Epithelial cell of prostate (primary cell): ENCODE data around the gene CFAP46.

Experiments
- DNase-seq: peaks from one replicate; pipeline ENCODE4 v3.0.0-alpha.2; 2011; ENCODE audit warnings: low read depth, low spot score
- H3K27ac ChIP-seq: fragments of 450-650 bp; 2 replicates; pipeline ENCODE4 v1.5.1; 2017; ENCODE audit warnings: mild to moderate bottlenecking

The CFAP46 gene

DNA sequence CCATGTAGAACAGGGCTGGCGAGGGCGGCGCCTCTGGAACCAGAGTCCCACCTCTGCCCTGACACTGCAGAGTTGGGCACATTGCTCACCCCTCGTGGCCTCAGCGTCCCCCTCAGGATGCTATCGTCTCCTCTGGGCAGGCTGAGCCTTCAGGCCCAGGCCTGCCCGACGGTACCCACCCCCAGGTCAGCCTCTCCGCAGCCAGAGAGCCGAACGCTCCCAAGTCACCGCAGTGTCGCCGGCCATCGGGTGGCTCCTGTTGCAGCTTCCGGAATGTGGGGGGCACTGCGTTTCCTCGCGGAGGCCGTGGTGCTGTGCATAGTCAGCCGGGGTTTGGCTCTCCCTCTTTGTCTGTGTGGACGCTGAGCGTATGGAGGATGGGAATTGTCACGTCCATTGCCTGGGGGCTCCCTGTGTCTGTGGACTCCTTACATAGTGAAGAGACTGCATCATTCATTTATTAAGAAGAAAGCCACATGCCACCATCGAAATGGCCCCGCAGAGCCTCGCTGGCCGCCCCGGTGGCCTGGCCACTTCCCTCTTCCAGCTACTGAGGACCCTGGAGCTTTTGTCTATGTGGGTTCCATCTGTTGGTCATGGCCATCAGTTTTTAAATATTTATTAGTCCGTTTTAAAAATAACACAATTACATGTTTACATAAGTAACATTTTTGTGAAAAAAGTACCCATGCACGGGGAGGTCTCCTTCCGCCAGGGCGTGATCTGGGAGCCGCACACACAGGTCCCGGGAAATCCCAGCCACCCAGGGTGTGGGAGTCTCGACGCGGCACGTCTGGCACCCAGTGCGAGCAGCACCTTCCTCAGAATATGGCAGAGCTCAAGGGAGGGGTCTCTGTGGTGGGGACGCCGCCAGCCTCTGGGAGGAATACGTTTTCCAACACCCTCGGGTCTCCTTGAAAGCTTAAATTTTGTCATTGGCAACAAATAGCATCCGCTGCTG lies 172.0 kb downstream of the CFAP46 start:
- no peak for DNase-seq
- no peak overlapping the region for H3K27ac ChIP-seq

DNA sequence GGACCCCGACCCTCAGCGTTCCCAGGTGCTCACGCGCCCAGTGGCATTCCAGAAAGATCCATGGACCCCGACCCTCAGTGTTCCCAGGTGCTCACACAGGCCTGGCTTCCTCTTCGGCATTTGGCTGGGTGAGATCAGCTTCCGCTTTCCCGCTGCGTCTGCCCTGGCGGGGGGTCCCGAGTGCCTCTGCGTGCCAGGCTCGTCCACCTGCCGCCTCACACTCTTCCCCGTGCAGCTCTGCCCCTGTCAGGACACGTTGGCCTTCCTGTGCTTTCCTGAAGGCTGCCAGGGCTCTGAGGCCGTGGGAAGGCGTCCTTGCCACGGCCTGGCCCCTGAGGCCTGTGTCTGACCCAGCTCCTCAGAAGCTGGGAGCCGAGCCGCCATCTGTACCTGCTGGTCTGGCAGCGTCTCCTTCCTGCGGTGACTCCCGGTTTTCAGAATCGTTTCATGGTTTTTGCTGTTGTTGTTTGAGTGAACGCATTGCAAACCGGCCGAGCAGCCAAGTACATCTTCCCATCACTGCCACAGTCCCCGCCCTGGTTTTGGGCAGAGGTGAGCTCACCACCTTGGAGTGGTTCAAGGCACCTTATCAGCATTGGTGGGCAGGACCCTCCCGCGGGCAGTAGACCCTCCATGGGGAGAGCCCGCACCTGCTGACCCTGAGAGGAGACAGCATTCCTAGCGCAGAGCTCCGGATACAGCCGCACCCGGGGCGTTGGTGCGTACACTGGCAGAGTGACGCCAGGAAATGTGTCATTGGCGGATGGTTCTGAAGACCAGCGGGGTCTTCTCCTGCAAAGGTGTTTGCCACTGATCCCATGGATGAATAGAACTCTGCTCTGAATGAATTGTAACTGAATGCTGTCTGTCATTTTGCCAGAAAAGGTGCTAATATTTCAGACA lies 173.8 kb downstream of the CFAP46 start:
- no peak overlapping the region for H3K27ac ChIP-seq
- no peak for DNase-seq

DNA sequence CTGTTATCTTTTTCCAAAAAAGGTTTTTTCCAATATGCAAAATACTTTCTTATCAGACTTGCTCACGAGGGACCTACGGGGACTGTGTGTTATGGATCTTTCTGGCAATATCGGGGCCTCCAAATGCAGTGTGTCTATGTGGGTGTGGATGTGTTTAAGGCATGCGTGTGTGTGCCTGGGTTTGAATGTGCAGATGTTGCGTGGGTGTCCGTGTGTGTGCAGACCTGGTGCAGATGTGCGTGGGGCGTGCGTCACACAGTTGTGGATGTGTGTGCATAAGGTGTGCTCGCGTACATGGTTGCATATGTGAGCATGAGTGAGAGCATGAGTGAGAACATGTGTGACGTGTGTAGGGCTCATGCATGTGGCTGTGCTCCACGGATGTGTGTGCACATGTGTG lies 176.1 kb downstream of the CFAP46 start:
- no peak overlapping the region for H3K27ac ChIP-seq
- no peak for DNase-seq

DNA sequence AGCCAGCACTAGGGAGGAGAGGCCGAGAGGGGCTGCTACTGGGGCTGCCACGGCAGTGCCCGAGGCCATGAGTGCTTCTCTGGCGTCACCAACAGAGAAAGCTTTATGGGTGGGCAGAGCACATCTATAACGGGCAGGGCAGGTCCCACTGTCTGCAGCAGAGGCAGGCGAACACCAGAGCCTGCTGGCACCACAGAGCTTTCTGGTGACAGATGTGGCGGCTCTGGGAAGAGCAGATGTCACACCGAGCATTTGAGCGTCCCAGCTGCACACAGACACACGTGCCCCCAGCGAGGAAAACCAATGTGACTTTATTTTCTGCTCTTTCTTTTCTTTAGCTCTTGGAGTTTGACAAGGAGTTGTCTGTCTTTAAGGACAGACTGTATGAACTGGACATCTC lies 176.9 kb downstream of the CFAP46 start:
- no peak for DNase-seq
- H3K27ac ChIP-seq: no peak overlapping the region

DNA sequence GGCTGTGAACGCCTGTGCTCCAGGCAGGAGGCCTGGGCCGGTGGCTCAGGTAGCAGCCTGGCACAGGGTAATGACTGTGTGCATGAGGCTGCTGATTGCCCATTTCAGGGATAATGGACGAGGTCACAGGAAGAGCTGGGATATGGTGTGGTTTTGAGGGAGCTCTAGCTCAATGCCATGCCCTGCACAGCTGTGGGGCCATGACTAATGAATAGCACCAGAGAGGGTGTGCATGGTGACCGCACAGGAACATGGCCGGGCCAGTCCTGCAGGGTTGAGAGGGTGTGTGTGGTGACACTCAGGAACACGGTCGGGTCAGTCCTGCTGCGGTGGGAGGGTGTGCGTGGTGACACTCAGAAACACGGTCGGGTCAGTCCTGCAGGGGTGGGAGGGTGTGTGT lies 178.3 kb downstream of the CFAP46 start:
- H3K27ac ChIP-seq: no peak overlapping the region
- no peak for DNase-seq

DNA sequence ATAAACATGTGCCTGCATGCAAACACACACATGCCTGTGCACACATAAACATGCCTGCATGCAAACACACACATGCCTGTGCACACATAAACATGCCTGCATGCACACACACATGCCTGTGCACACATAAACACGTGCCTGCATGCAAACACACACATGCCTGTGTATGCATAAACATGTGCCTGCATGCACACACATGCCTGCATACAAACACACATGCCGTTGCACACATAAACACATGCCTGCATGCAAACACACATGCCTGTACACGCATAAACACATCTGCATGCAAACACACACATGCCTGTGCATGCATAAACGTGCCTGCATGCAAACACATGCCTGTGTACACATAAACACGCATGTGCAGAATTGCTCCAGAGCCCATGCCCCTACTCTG lies 178.8 kb downstream of the CFAP46 start:
- DNase-seq: no peak
- H3K27ac ChIP-seq: no peak overlapping the region

DNA sequence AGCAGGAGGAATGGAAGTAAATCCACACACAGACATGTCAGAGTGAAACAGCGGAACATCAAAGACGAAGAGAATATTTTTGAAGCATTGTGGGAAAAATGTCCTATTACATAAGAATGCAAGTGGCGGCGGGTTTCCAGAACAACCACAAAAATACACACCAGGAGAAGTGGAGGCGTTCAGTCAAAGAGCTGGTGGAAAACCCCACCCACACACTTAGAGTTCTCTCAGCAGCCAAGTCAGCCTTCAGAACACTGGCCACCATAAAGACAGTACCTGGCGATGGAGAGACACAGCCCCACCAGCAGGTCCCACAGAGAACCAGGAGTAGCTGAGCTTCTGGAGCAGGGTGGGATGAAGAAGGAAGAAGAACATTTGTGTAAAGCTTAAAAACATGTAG lies 180.1 kb downstream of the CFAP46 start:
- no peak overlapping the region for H3K27ac ChIP-seq

DNA sequence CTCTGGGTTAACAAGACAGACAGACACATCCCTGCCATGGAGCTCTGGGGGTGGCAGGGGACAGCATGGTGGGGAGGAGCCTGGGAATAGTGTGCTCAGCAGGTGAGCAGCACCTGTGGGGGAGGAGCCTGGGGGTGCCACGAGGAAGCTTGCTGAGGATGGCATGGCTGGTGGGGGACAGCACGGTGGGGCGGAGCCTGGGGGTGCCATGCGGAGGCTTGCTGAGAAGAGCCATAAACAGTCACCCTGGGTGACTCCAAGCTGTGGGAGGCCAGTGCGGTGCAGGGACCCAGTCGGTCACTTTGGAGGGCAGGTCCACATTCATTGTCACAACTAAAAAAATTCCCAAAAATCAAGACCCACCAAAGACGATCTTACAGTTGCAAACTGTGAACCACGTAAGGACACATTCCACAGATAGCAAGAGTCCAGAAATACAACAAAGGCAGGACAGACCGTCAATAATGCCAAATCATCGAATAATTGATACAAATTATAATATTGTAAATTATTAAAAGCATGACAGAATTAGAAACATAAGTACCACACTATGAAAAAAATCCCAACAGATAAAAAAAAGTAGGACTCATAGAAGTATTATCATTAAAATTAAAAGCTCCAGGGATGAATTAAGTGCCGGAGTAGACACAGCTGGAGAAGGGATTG lies 180.8 kb downstream of the CFAP46 start:
- DNase-seq: no peak

More for the DNA sequence above, 180.1 kb downstream of the CFAP46 start:
- DNase-seq: no peak

DNA sequence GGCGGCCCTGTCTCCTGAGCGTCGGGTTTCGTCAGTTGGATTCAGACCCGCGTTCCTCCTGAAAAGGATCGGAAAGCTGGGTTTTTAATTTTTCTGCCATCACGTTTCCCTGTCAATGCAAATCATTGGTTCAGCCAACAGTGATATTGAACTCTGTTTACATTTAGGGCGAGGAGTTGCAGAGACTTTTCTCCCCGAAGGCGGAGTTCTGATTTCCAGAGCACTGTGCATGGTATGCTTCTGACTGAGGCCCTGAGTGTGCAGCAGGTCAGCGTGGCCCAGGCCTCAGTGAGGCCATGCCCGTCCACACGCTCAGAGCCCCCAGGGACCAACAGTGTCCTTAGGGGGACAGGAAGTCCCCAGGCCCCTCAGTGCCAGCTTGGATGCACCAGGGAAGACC lies 183.5 kb downstream of the CFAP46 start:
- no peak for DNase-seq
- no peak overlapping the region for H3K27ac ChIP-seq

More for the DNA sequence above, 180.8 kb downstream of the CFAP46 start:
- H3K27ac ChIP-seq: no peak overlapping the region
